Ureter (tissue), 1 donor: ENCODE data around the gene KLRC3. TPM values are rescaled to one million over a fixed set of nuclear protein-coding genes. Genes with fewer than 3 reads are reported as not detected.
"Not testable (repeated sequence)": the region's sequence is repeated elsewhere in the genome, so short reads cannot be mapped to it uniquely, and the experiment has no call there.

Experiments
- DNase-seq: peaks from one replicate; pipeline ENCODE4 v3.0.0-alpha.2; 2020; ENCODE audit warnings: low spot score
- total RNA-seq: library from RNA; stranded (reverse); gene quantifications from one replicate; pipeline ENCODE4 v1.2.4, GENCODE V29; 2023
- donor health status: DM: yes; HTN: yes; CAD: no.

KLRC3 gene
- total RNA-seq, result 1.1 TPM

GRCh38 chr12:10420334-10420733 lies at the start of gene KLRC3:
TSS of gene KLRC3 (minus strand) at chr12:10420595. CDS start at chr12:10420550, 45 bp downstream.
- DNase-seq, result not testable (repeated sequence)

DNA sequence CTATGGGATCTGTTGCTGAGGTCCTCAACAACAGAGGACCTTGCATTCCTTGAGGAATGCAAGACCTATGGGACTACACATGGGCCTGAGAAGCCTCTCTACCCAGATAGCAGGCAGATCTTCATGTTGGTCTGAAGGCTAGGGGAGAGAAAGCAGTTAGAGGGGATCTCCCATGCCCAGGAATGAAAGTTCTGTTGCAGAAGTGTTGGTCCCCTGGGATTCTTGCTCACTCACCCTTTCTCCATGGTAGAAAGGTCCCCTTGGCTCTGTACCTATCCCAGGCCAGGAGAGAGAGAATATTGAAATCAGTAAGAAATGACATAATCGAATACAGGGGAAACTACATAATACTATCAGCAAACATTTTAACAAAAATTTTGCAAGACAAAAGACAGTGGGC lies 49.3 kb upstream of the KLRC3 start:
- no peak for DNase-seq

DNA sequence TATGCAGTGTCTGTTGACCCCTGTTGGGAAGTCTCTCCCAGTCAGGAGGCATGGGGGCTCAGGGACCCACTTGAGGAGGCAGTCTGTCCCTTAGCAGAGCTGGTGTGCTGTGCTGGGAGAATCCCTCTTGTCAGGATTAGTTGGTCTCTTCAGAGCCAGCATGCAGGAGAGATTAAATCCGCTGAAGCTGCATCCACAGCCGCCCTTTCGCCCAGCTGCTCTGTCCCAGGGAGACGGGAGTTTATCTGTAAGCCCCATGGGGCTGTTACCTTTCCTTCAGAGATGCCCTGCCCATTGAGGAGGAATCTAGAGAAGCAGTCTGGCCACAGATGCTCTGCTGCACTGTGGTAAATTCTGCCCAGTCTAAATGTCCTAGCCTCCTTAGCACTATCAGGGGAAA lies 45.9 kb upstream of the KLRC3 start:
- DNase-seq, result no peak

GRCh38 chr12:10457760-10458159 lies 37.4 kb upstream of the KLRC3 start:
- no peak for DNase-seq

- DNase-seq, result no peak
Observed at GRCh38 chr12:10456856-10457255, 36.5 kb upstream of the KLRC3 start.

DNA sequence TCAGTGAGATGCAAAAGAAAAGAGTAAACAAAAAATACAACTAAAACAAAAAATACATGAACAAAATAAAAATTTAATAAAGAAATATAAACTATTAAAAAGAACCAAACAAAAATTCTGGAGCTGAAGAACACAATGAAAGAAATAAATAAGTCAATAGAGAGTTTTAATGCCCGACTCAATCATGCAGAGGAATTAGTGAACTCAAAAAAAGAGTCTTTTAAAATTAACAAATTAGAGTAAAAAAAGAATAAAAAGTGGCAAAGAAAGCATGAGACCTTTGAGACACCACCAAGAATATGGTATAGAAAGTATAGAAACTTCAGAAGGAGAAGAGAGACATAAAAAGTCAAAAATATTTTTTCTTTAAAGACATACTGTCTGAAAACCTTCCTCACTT lies 35.4 kb upstream of the KLRC3 start:
- no peak for DNase-seq

- no peak for DNase-seq
Observed at GRCh38 chr12:10454531-10454930, 34.1 kb upstream of the KLRC3 start.

GRCh38 chr12:10453156-10453555 lies 32.8 kb upstream of the KLRC3 start, which contains the start of gene KLRC1:
TSS of gene KLRC1 (minus strand) at chr12:10453377. CDS start at chr12:10451156, 2,221 bp downstream.
- no peak for DNase-seq

GRCh38 chr12:10448236-10448635 lies 27.8 kb upstream of the KLRC3 start:
- no peak for DNase-seq

DNA sequence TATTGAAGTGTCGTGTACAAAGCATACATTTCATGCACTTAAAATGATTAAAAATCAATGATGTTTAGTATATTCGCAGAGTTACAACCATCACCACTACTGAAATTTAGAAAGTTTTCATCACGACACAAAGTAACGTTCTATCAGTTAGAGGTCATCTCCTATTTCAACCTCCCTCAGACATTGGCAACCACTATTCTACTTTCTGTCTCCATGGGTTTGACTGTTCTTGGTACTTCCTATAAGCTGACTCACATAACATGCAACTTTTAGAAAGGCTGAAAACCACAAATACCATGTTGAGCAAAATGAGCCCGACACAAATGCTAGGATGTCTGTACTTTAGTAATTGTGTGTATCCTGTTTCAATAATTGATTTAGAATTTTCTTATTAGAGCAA lies 25.7 kb upstream of the KLRC3 start:
- not testable (repeated sequence) for DNase-seq

- DNase-seq, result not testable (repeated sequence)
Observed at GRCh38 chr12:10441144-10441543, 20.7 kb upstream of the KLRC3 start.

DNA sequence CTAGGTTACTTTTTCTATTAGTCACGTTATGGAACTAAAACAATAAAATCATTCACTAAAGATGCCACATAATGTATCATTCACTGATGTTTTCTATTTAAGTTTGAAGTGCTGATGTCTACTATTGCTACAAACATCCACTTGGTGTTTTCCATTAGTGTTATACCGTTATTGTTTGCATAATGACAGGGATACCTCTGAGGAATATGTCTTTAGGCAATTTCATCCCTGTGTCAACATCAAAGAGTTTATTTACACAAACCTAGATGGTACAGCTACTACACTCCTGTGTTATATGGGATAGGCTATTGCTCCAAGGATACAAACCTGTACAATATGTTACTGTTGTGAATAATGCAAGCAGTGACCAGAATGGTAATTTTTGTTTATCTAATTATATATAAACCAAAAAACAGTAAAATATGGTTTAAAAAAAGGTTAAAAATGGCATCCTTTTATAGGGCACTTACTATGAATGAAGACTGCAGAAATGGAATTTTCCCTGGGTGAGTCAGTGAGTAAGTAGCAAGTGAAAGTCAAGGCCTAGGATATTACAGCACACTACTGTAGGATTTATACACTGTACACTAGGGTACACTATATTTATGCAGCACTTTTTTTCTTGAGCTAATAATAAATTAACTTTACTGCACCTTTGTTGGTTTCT lies 19.3 kb upstream of the KLRC3 start:
- DNase-seq, result not testable (repeated sequence)

GRCh38 chr12:10437601-10438000 lies 17.2 kb upstream of the KLRC3 start:
- DNase-seq, result not testable (repeated sequence)

DNA sequence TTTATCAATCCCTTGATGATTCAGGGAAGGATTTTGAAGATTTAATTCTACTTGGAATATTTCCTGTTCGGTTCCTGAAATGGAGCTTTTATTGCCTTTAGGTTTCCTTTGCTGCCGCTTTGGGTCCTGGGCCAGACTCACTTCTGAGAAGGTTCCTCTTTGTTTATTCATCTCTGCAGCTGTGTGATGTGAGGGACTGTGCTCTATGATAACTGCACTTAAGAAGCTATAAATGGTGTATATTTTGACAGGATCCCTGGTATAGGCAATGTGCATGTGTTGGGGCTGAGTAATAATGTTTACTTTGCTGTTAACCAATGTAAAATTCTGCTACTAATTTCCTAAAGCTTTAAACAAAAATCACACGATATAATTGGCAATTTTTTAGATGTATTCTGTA lies 15.4 kb upstream of the KLRC3 start, which contains the start of gene KLRC2:
TSS of gene KLRC2 (minus strand) at position 195 of the 400 bp plus-strand sequence. CDS start at position 171, 24 bp downstream.
- DNase-seq, result not testable (repeated sequence)

DNA sequence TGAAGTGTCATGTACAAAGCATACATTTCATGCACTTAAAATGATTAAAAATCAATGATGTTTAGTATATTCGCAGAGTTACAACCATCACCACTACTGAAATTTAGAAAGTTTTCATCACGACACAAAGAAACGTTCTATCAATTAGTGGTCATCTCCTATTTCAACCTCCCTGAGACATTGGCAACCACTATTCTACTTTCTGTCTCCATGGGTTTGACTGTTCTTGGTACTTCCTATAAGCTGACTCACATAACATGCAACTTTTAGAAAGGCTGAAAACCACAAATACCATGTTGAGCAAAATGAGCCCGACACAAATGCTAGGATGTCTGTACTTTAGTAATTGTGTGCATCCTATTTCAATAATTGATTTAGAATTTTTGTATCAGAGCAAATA lies 10.2 kb upstream of the KLRC3 start:
- not testable (repeated sequence) for DNase-seq

GRCh38 chr12:10425938-10426337 lies 5.5 kb upstream of the KLRC3 start:
- DNase-seq, result not testable (repeated sequence)

DNA sequence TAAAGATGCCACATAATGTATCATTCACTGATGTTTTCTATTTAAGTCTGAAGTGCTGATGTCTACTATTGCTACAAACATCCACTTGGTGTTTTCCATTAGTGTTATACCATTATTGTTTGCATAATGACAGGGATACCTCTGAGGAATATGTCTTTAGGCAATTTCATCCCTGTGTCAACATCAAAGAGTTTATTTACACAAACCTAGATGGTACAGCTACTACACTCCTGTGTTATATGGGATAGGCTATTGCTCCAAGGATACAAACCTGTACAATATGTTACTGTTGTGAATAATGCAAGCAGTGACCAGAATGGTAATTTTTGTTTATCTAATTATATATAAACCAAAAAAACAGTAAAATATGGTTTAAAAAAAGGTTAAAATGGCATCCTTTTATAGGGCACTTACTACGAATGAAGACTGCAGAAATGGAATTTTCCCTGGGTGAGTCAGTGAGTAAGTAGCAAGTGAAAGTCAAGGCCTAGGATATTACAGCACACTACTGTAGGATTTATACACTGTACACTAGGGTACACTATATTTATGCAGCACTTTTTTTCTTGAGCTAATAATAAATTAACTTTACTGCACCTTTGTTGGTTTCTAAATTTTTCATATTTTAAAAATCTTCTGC lies 4.0 kb upstream of the KLRC3 start:
- DNase-seq, result not testable (repeated sequence)

- DNase-seq, result not testable (repeated sequence)
Observed at GRCh38 chr12:10422159-10422558, 1.8 kb upstream of the KLRC3 start.

GRCh38 chr12:10409392-10409791 lies 11.0 kb downstream of the KLRC3 start, which contains the start of gene KLRC4:
TSS of gene KLRC4 (minus strand) at chr12:10409757. CDS start at chr12:10409575, 182 bp downstream.
- no peak for DNase-seq

GRCh38 chr12:10408842-10409241 lies 11.6 kb downstream of the KLRC3 start:
- DNase-seq, result no peak

GRCh38 chr12:10406725-10407124 lies 13.7 kb downstream of the KLRC3 start:
- no peak for DNase-seq

- no peak for DNase-seq
Observed at GRCh38 chr12:10405294-10405693, 15.1 kb downstream of the KLRC3 start.

DNA sequence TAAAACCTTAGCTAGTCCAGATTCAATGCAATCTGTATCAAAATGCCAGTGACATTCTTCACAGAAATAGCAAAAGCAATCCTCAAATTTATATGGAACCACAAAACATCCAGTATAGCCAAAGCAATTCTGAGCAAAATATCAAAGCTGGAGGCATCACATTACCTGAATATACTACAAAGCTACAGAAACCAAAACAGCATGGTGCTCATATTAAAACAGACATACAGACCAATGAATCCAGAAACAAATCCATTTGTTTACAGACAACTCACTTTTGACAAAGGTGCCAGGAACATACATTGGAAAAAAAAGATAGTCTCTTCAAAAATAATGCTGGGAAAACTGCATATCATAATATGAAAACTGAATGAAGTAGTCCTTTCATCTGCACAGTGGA lies 15.6 kb downstream of the KLRC3 start:
- no peak for DNase-seq
